ENCODE measurements around the gene TENT5A.
"Not testable (repeated sequence)": the region's sequence is repeated elsewhere in the genome, so short reads cannot be mapped to it uniquely, and the experiment has no call there.

The TENT5A gene

GRCh38 chr6:81752084-81752920 is at the start of gene TENT5A:
TSS of gene TENT5A (minus strand) at chr6:81752681. CDS start at chr6:81752141, 540 bp downstream.
- DNase-seq (ENCODE audit: low read depth in 2 of 2), result peak; percentile 71 to 83

GRCh38 chr6:81801489-81801888 is 49.0 kb upstream of the TENT5A start:
- no peak for DNase-seq (ENCODE audit: low read depth in 2 of 2)

- DNase-seq (ENCODE audit: low read depth in 2 of 2), result no peak
Observed at GRCh38 chr6:81800666-81801065, 48.2 kb upstream of the TENT5A start.

- no peak for DNase-seq (ENCODE audit: low read depth in 2 of 2)
Observed at GRCh38 chr6:81799323-81799722, 46.8 kb upstream of the TENT5A start.

GRCh38 chr6:81797591-81797990 is 45.1 kb upstream of the TENT5A start:
- DNase-seq (ENCODE audit: low read depth in 2 of 2), result no peak

GRCh38 chr6:81795890-81796289 is 43.4 kb upstream of the TENT5A start:
- no peak for DNase-seq (ENCODE audit: low read depth in 2 of 2)

- no peak for DNase-seq (ENCODE audit: low read depth in 2 of 2)
Observed at GRCh38 chr6:81793821-81794475, 41.5 kb upstream of the TENT5A start.

- DNase-seq (ENCODE audit: low read depth in 2 of 2), result no peak
Observed at GRCh38 chr6:81792826-81793225, 40.3 kb upstream of the TENT5A start.

GRCh38 chr6:81791756-81792155 is 39.3 kb upstream of the TENT5A start:
- no peak for DNase-seq (ENCODE audit: low read depth in 2 of 2)

GRCh38 chr6:81790034-81790433 is 37.6 kb upstream of the TENT5A start:
- no peak for DNase-seq (ENCODE audit: low read depth in 2 of 2)

GRCh38 chr6:81789291-81789690 is 36.8 kb upstream of the TENT5A start:
- DNase-seq (ENCODE audit: low read depth in 2 of 2), result no peak

GRCh38 chr6:81788748-81789147 is 36.3 kb upstream of the TENT5A start:
- no peak for DNase-seq (ENCODE audit: low read depth in 2 of 2)

- DNase-seq (ENCODE audit: low read depth in 2 of 2), result no peak
Observed at GRCh38 chr6:81787313-81788068, 35.0 kb upstream of the TENT5A start.

GRCh38 chr6:81786150-81786549 is 33.7 kb upstream of the TENT5A start:
- no peak for DNase-seq (ENCODE audit: low read depth in 2 of 2)

- DNase-seq (ENCODE audit: low read depth in 2 of 2), result no peak
Observed at GRCh38 chr6:81785377-81785776, 32.9 kb upstream of the TENT5A start.

GRCh38 chr6:81783893-81784292 is 31.4 kb upstream of the TENT5A start:
- DNase-seq (ENCODE audit: low read depth in 2 of 2), result no peak

GRCh38 chr6:81781624-81782023 is 29.1 kb upstream of the TENT5A start:
- no peak for DNase-seq (ENCODE audit: low read depth in 2 of 2)

GRCh38 chr6:81777586-81778268 is 25.2 kb upstream of the TENT5A start:
- DNase-seq (ENCODE audit: low read depth in 2 of 2), result no peak

- not testable (repeated sequence) for DNase-seq (ENCODE audit: low read depth in 2 of 2)
Observed at GRCh38 chr6:81776219-81776618, 23.7 kb upstream of the TENT5A start.

GRCh38 chr6:81774542-81774941 is 22.1 kb upstream of the TENT5A start:
- DNase-seq (ENCODE audit: low read depth in 2 of 2), result no peak

- no peak for DNase-seq (ENCODE audit: low read depth in 2 of 2)
Observed at GRCh38 chr6:81773887-81774286, 21.4 kb upstream of the TENT5A start.

GRCh38 chr6:81772741-81773140 is 20.3 kb upstream of the TENT5A start:
- no peak for DNase-seq (ENCODE audit: low read depth in 2 of 2)
